ENCODE data around the gene CLNS1A. TPM values are rescaled to one million over a fixed set of nuclear protein-coding genes. Genes with fewer than 3 reads are reported as not detected.
"Not testable (repeated sequence)": the region's sequence is repeated elsewhere in the genome, so short reads cannot be mapped to it uniquely, and the experiment has no call there.

CLNS1A gene
- total and polyA plus RNA-seq, 9 of the 15 experiments (the other 6 are each of a cell fraction or from before 2014, with no cell fraction given) = 146 to 472 (median 345) TPM

- H4K20me1 ChIP-seq (replicated peaks; ENCODE audit: control insufficient read depth, insufficient read depth, low read length); ATAC-seq; H3K27ac ChIP-seq (ENCODE audit: extremely low read depth, low read depth, low read length); intact Hi-C loops (cut with micrococcal nuclease); FAIRE-seq; H3K9me1 ChIP-seq (ENCODE audit: control insufficient read depth, insufficient read depth, low read length); H3K9ac ChIP-seq (ENCODE audit: insufficient read depth in 1 of 2, low read depth in 2 of 2, low read length in 2 of 2); BruUV-seq (replicated peaks); H3K27me3 ChIP-seq (ENCODE audit: control insufficient read depth in 2 of 2, insufficient read depth in 2 of 2, low read length in 2 of 2); H2AFZ ChIP-seq (ENCODE audit: low read depth, low read length); H3K4me3 ChIP-seq; DNase-seq (ENCODE audit: extremely low read depth in 1 of 4, low spot score in 3 of 4); H3K36me3 ChIP-seq (ENCODE audit: control insufficient read depth, insufficient read depth, low read length); CTCF ChIA-PET (ENCODE audit: low intra/inter-chr PET ratio); H3K4me1 ChIP-seq (replicated peaks in 1 of 2; ENCODE audit: control insufficient read depth in 2 of 2, insufficient read depth in 2 of 2, low read length in 2 of 2); in situ Hi-C loops (cut with MboI); H3K79me2 ChIP-seq (ENCODE audit: control insufficient read depth, insufficient read depth, low read length); H3K9me3 ChIP-seq (replicated peaks; ENCODE audit: control insufficient read depth, insufficient read depth, low read depth, low read length); H3K4me2 ChIP-seq (ENCODE audit: insufficient read depth, low read length): not testable (repeated sequence)
- POLR2A ChIA-PET = interaction anchor here (1.3 kb wide), 1 partner anchor 13 kb away, joined by 4 read pairs; no protein-coding TSS in a partner anchor
- 0% methylated on average over 1 of the region's 1 CpG for WGBS (ENCODE audit: insufficient coverage, low coverage, missing lambda C conversion rate)
Measured at GRCh38 chr11:77575428-77575827, 62.2 kb downstream of the CLNS1A start.

DNA sequence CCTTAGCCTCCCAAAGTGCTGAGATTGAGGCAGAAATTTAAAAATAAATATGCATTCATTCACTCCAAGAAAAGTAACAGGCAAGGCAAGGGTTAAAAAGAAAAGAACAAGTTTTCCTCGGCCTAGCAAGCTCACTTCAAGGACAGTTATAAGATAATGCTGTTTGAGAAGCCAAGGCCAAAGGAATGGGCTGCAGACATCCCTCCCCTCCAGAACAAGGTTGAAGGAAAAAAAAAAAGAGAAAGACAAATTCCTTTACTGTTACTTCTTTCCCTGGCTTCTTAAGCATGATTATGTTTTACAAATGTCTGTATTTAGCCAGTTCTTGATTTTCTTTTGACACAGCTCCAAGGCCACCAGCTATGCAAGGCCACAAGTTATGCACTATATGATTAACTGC, 66.7 kb downstream of the CLNS1A start:
- H3K4me3 ChIP-seq; in situ Hi-C loops (cut with MboI); FAIRE-seq; BruUV-seq (replicated peaks); CTCF ChIA-PET (ENCODE audit: low intra/inter-chr PET ratio); H3K27me3 ChIP-seq (ENCODE audit: control insufficient read depth in 2 of 2, insufficient read depth in 2 of 2, low read length in 2 of 2); POLR2A ChIA-PET; H3K27ac ChIP-seq (ENCODE audit: extremely low read depth, low read depth, low read length); DNase-seq (ENCODE audit: extremely low read depth in 1 of 4, low spot score in 3 of 4); H3K36me3 ChIP-seq (ENCODE audit: control insufficient read depth, insufficient read depth, low read length); H3K79me2 ChIP-seq (ENCODE audit: control insufficient read depth, insufficient read depth, low read length); H4K20me1 ChIP-seq (replicated peaks; ENCODE audit: control insufficient read depth, insufficient read depth, low read length); H3K4me2 ChIP-seq (ENCODE audit: insufficient read depth, low read length); H3K9me1 ChIP-seq (ENCODE audit: control insufficient read depth, insufficient read depth, low read length); H2AFZ ChIP-seq (ENCODE audit: low read depth, low read length); ATAC-seq; H3K9ac ChIP-seq (ENCODE audit: insufficient read depth in 1 of 2, low read depth in 2 of 2, low read length in 2 of 2); H3K4me1 ChIP-seq (replicated peaks in 1 of 2; ENCODE audit: control insufficient read depth in 2 of 2, insufficient read depth in 2 of 2, low read length in 2 of 2); intact Hi-C loops (cut with micrococcal nuclease); H3K9me3 ChIP-seq (replicated peaks; ENCODE audit: control insufficient read depth, insufficient read depth, low read depth, low read length): not testable (repeated sequence)
- WGBS (ENCODE audit: insufficient coverage, low coverage, missing lambda C conversion rate) = 0% methylated on average over 1 of the region's 1 CpG

Data from K562 (cell line).